ENCODE measurements around the gene SLC25A43.

DNA sequence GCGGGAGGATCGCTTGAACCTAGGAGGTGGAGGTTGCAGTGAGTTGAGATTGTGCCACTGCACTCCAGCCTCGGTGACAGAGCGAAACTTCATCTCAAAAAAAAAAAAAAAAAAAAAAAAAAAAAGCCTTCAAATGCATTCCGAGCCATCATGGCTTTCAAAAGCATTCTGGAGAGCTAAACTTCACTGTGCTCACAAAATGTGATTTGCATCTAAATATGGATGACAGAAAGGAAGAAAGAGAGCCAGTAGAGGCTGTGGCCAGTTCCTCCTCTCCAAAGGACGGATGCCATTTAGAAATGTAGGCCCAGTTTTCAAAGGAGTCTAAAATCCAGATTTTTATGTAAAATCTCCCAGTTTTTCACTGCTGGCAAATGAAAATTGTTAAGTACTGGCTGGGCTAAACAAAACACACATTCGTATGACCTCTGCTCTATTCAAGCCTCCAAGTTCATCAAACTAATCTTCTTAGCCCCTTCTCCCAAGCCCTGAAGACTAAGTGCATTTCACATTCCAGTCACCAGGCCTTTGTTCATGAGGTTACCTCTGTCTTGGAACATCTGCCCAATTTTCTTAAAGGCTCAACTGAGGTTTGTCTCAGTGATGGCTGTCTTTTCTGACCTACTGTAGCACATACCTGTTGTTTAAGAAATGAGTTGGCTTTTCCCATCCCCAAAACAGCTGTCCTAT is 22.0 kb downstream of the SLC25A43 start:
- TF ChIP-seq, protein P1, sequence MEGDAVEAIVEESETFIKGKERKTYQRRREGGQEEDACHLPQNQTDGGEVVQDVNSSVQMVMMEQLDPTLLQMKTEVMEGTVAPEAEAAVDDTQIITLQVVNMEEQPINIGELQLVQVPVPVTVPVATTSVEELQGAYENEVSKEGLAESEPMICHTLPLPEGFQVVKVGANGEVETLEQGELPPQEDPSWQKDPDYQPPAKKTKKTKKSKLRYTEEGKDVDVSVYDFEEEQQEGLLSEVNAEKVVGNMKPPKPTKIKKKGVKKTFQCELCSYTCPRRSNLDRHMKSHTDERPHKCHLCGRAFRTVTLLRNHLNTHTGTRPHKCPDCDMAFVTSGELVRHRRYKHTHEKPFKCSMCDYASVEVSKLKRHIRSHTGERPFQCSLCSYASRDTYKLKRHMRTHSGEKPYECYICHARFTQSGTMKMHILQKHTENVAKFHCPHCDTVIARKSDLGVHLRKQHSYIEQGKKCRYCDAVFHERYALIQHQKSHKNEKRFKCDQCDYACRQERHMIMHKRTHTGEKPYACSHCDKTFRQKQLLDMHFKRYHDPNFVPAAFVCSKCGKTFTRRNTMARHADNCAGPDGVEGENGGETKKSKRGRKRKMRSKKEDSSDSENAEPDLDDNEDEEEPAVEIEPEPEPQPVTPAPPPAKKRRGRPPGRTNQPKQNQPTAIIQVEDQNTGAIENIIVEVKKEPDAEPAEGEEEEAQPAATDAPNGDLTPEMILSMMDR (IDR thresholded peaks at IDR 0.05) = no peak
- no peak for TF ChIP-seq POLR2A (IDR thresholded peaks at IDR 0.05)
- no peak for TF ChIP-seq POLR2AphosphoS5 (IDR thresholded peaks at IDR 0.05)

Measured in stomach (tissue), 4 donors.